GM19239 (cell line): ENCODE measurements around the gene AHRR.

ENCODE experiments used
- DNase-seq: peaks from one replicate; pipeline ENCODE4 v3.0.0; 2011; ENCODE audit warnings: low spot score; ENCODE audit not compliant: insufficient read length
- FAIRE-seq: peaks from 2 replicates; lab custom pipeline; 2011; peaks lifted over from hg19 to GRCh38; lab: Jason Lieb, UNC

Gene AHRR

DNA sequence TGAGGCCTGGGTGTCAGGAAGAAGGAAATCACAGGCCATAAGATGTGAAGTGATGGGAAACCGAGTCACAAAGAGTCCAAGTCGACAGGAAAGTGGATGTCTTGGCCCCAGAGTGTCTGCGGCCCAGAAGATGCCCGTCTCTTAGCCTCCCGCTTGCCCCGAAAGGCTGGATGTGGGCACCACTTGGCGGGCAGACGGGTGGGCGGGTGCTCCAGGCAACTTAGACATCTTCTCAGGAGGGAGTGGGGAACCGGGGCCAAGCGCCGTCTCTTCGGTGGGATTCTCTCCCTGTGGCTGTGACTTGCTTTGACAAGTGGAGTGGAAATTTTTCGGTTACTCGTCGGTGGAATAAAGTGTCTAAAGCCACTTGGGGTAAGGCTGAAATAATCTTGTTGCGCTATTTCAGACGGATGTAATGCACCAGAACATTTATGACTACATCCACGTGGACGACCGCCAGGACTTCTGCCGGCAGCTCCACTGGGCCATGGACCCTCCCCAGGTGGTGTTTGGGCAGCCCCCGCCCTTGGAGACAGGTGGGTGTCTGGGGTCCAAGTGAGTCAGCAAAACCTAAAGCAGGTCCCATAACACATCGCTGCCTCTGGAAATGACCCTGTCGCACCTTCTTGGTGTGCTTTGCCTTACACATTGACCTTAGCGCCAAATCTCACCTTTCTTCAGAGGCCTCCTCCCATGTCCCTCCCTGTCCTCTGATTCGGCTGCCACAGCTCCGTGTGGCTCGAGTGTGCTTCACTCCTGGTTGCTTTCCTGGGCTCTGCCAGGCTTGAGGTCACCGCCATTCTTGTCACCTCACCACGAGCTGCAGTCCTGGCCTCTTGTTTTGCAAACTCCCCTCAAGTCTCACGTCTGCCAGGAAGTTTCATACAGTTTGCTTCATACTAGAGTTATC lies 101.1 kb downstream of the AHRR start:
- no peak for FAIRE-seq

GRCh38 chr5:423233-423565 lies 101.7 kb downstream of the AHRR start:
- no peak for FAIRE-seq

More for the DNA sequence above, 101.1 kb downstream of the AHRR start:
- DNase-seq = no peak

DNA sequence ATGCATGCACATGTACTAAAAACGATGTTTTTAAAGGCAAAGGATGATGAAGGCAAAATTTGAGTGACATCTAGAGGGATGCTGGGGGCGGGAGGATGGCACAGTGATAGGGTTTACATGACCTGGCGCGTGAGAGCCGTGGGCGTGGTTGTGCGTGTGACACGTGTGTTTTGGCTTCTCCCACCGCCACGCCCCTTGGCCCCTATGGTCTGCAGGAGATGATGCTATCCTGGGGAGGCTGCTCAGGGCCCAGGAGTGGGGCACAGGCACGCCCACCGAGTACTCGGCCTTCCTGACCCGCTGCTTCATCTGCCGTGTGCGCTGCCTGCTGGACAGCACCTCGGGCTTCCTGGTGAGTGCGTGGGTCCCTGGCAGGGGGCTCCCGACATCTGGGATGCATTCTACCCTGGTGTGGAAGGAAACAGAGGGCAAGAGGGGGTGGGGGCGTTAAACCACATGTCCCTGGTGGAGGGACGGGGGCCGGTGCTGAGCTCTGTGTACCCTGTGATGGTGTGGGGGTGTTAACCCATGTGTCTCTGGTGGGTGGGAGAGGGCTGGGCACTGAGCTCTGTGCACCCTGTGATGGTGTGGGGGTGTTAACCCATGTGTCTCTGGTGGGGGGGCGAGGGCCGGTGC lies 102.2 kb downstream of the AHRR start:
- DNase-seq (no peak), FAIRE-seq (no peak)

More at GRCh38 chr5:423233-423565, 101.7 kb downstream of the AHRR start:
- no peak for DNase-seq

GRCh38 chr5:424301-425110 lies 103.0 kb downstream of the AHRR start:
- peak; percentile 85 for FAIRE-seq
- DNase-seq = peak; percentile 93

DNA sequence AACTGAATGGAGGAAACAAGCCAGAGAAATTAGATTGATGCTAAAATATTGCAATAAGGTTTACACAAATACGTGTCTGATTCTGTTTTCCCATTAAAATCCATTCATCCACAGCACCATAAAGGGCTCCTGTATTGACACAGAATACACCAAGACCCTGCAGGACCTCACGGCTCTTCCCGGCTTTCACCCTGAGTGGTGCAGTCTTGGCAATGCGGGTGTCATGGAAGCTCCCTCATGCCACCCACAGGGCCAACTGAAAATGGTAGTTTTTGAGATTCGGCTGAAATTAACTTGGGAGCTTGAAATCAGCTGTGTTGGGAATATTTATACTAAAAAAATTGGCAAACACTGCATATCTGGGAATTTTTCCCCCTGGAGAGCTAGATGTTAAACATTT lies 104.2 kb downstream of the AHRR start:
- DNase-seq = no peak
- no peak for FAIRE-seq

DNA sequence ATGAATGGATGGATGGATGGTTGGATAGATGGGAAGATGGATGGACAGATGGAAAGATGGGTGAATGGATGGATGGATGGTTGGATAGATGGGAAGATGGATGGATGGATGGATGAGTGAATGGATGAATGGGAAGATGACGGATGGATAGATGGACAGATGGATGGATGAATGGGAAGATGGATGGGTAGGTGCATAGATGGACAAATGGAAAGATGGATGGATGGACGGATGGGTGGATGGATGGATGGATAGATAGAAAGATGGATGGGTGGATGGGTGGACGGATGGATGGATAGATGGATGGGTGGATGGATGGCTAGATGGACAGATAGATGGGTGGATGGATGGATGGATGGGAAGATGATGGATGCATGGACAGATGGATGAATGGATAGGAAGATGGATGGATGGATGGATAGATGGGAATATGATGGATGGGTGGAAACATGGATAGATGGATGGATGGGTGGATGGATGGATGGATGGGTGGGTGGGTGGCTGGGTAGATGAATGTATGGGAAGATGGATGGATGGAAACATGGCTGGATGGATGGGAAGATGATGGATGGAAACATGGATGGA lies 105.0 kb downstream of the AHRR start:
- FAIRE-seq (no peak), DNase-seq (no peak)

GRCh38 chr5:427415-428087 lies 106.0 kb downstream of the AHRR start:
- FAIRE-seq = no peak
- DNase-seq = no peak

DNA sequence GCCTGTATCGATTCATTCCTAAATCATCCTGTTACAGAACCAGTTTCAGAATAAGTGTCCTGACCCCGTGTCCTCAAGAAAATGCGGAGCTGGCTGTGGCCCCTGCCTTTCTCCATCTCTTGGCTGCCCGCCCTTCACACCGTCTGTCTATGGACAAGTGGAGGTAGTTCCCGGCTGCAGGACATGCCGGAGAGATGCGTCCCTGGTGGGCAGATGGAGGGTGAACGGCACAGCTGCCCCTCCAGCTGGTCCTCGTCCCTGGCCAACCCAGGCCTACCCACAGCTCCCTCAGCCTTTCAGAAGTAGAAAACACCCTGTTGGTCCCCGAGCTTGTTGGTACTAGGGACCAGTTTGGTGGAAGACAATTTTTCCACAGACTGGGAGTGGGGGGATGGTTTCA lies 106.7 kb downstream of the AHRR start:
- FAIRE-seq (no peak), DNase-seq (no peak)

DNA sequence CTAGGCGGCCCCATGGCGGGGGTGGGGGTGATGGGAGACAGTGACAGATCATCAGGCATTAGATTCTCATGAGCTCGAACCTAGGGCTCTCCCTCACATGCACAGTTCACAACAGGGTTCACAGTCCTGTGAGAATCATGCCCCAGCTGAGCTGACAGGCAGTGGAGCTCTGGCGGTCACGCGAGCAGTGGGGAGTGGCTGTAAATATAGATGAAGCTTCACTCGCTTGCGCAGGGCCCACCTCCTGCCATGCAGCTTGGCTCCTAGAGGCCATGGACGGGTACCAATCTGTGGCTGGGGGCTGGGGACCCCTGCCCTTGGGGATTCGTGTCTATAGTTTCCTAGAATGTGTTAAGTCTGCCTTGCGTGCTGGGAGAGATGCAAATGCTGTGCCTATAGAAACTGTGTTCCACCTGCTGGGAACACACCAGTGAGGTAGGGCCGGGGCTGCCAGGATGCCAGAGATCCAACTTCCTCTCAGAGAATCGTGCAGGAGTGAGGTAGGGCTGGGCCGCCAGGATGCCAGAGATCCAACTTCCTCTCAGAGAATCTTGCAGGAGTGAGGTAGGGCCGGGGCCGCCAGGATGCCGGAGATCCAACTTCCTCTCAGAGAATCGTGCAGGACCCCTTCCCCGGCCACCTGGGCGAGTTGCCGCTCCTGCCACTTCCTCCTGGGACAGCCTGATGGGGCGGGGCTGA lies 107.4 kb downstream of the AHRR start:
- DNase-seq = no peak
- no peak for FAIRE-seq

- FAIRE-seq (no peak), DNase-seq (no peak)
These were observed 108.1 kb downstream of the AHRR start for GRCh38 chr5:429453-430188.

GRCh38 chr5:430214-430925 lies 108.9 kb downstream of the AHRR start:
- FAIRE-seq (no peak), DNase-seq (no peak)

DNA sequence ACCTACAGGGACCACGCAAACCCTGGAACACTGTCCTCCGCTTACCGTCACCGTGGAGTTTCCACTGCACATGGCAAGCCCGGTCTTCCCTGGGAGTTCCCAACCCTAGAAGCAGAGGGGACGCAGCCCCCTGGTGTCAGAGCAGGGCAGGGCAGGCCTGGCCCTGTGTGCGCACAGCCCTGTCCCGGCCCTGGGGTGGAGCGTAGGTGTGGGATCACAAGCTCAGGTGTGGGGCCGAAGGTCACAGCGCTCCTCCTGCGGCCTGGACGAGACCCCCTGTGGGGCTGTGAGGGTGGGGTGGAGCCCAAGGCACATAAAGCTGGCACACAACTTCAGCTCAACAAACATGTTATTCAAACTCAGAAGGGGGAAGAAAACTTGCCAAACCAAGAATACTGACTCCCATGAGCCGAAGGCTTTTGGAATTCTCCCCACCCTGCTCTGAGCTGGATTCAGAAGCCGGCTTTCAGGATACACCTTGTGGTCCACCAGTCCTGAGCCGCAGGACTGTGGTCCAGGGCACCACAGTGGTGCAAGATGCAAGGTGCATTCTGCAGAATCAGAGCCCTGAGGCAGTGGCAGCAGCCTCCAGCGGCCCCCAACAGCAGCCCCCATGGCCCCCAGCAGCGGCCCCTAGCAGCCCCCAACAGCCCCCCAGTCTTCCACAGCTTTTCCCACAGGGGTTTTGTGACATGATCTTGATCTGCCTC lies 109.6 kb downstream of the AHRR start:
- DNase-seq = peak; percentile 67
- peak; percentile 60 for FAIRE-seq

- DNase-seq (no peak), FAIRE-seq (no peak)
These were observed 110.2 kb downstream of the AHRR start for GRCh38 chr5:431711-432050.

DNA sequence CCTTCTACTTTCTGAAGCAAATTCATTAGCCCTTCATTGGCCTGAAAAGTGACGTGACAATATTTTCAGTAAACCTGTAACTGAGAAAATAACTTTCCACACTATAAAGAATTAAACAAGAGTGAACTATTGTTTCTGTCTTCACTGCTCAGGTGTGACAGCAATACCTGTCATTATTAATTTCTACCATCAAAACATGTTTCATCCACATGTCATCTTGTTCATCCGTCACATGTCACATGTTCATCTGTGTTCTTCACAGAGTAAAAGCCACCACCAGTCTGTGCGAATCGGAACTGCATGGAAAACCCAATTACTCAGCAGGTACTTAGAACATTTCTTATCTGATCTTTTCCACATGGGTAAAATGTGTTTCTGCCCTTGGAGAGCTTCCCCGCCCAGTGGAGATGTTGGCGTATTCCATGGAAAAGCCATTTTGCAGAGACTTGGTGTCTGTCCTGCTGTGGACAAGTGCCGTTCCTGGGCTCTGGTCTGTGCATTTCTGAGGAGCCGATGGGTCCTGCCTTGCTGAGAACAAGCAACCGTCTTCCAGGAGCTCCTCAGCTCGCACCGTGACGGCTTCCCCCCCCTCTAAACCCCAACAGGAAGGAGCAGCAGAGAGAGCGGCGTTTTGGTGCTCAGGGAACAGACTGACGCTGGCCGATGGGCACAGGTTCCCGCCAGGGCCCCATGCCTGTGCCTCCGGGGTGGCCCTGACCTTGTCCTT lies 110.8 kb downstream of the AHRR start:
- FAIRE-seq = no peak
- no peak for DNase-seq

DNA sequence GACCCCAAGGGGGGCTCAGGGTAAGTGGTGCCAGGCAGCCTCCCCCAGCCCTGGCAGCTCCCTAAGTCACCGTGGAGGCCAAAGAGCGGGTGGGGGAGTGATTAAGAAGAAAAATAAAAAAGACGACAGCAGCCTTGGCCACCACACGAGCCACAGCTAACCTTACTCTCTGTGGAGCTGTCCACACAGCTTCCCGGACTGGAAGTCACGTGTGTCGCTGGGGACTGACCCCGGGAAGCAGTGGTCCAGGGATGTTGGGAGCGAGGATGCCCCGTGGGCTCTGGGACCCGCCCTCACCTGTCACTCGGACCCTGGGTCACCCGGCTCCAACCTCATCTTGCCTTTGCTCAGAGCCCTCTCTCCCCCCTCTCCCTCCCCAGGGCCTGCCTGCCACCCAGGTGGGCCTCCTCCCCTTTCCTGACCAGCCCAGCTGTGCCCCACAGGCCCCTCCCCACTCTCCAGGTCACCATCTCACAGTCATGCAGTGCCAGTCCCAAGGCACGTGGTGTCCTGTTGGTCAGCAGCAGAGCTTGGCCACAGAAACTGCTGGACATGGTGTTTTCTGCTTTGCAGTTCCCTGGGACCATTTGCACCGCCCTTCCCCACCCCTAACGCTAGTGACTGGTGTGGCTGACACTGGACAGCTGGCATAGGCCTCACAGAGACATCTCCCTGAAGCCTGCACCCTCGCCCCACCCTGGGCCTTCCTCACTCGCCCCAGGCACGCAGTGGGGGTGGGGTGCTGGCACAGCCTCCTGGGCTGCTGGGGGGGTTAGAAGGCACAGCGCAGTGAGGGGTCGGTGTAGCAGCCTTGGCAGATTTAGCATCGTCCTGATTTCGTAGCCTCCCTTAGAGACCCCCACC lies 111.6 kb downstream of the AHRR start:
- DNase-seq = no peak
- FAIRE-seq = no peak

GRCh38 chr5:433836-434235 lies 112.3 kb downstream of the AHRR start:
- no peak for FAIRE-seq
- DNase-seq = no peak
